B cell (primary cell): Measurements from ENCODE around the gene MDH2. TPM values are rescaled to one million over a fixed set of nuclear protein-coding genes. Genes with fewer than 3 reads are reported as not detected.
"Not testable (repeated sequence)": the region's sequence is repeated elsewhere in the genome, so short reads cannot be mapped to it uniquely, and the experiment has no call there.

ENCODE experiments used
- ATAC-seq: fragments of 200-7000 bp; cut with Tn5 transposase; one replicate; pipeline ENCODE4 v1.10.0; 2021; ENCODE audit warnings: low read depth, mild to moderate bottlenecking, moderate number of reproducible peaks, moderate library complexity
- CTCF ChIA-PET: fragments of 350-600 bp; sonication (Branson Sonifier 250); formaldehyde crosslinking; loops from one replicate; lab custom pipeline; 2021; ENCODE audit warnings: antibody characterized with exemption, inconsistent platforms; lab: Charles Lee
- POLR2A ChIA-PET: fragments of 350-600 bp; sonication (Branson Sonifier 250); formaldehyde crosslinking; loops from one replicate; lab custom pipeline; 2021; ENCODE audit warnings: antibody characterized with exemption; lab: Charles Lee
- DNase-seq: peaks from one replicate; pipeline ENCODE4 v3.0.0; 2013
- H2AFZ ChIP-seq: 2 replicates; pipeline ENCODE4 v1.6.1; 2012; ENCODE audit warnings: mild to moderate bottlenecking, low read depth, low read length; ENCODE audit not compliant: insufficient read depth, poor library complexity, severe bottlenecking
- H3K27ac ChIP-seq, 2 donors: 1 replicate in 1 of 2; 2 replicates in 1 of 2; pipeline ENCODE4 v1.5.1; 2012 to 2013; ENCODE audit warnings: low read length in 2 of 2, mild to moderate bottlenecking in 2 of 2, moderate library complexity in 1 of 2
- H3K27me3 ChIP-seq, 4 experiments: fragments of 200-600 bp in 1 of 4; sonication (generic) in 1 of 4; replicated peaks in 1 of 4; 1 replicate in 2 of 4; 2 replicates in 2 of 4; pipeline versions ENCODE4 v1.6.1 to v1.7.0; 2013 to 2016; ENCODE audit warnings: low read length in 3 of 4, mild to moderate bottlenecking in 2 of 4, mixed read lengths in 1 of 4, moderate library complexity in 1 of 4; ENCODE audit not compliant: insufficient read depth in 4 of 4, control insufficient read depth in 3 of 4; ENCODE audit errors: control extremely low read depth in 1 of 4
- H3K36me3 ChIP-seq, 2 experiments: replicated peaks in 1 of 2; 1 replicate in 1 of 2; 2 replicates in 1 of 2; pipeline versions ENCODE4 v1.6.1 to v1.7.1; 2013; ENCODE audit warnings: low read length in 1 of 2; ENCODE audit not compliant: insufficient read depth in 2 of 2, control insufficient read depth in 1 of 2; ENCODE audit errors: control extremely low read depth in 1 of 2, extremely low read depth in 1 of 2
- H3K4me1 ChIP-seq, 2 donors: fragments of 200-600 bp in 1 of 2; sonication (generic) in 1 of 2; 1 replicate in 1 of 2; 2 replicates in 1 of 2; pipeline versions ENCODE4 v1.5.1 to v1.6.1; 2013 to 2017; ENCODE audit warnings: low read length in 2 of 2; ENCODE audit not compliant: control insufficient read depth in 2 of 2, insufficient read depth in 2 of 2
- H3K4me2 ChIP-seq: replicated peaks from 2 replicates; pipeline ENCODE3; 2012; ENCODE audit warnings: mild to moderate bottlenecking, low read depth, low read length; ENCODE audit not compliant: poor library complexity, severe bottlenecking
- H3K4me3 ChIP-seq, 5 experiments: fragments of 200-600 bp in 1 of 5; sonication (generic) in 1 of 5; 1 replicate in 3 of 5; 2 replicates in 2 of 5; pipeline versions ENCODE4 v1.5.1 to v1.7.0; 2011 to 2016; ENCODE audit warnings: low read length in 4 of 5, mild to moderate bottlenecking in 4 of 5, low read depth in 2 of 5, control low read depth in 1 of 5, moderate library complexity in 1 of 5; ENCODE audit not compliant: insufficient read depth in 1 of 5; ENCODE audit errors: control extremely low read depth in 1 of 5, extremely low read depth in 1 of 5
- H3K79me2 ChIP-seq: fragments of 200-600 bp; sonication (generic); one replicate; pipeline ENCODE4 v1.6.0; 2016; ENCODE audit warnings: low read length; ENCODE audit not compliant: control insufficient read depth, insufficient read depth
- H3K9ac ChIP-seq: fragments of 200-600 bp; sonication (generic); 2 replicates; pipeline ENCODE4 v1.6.1; 2017; ENCODE audit warnings: mild to moderate bottlenecking, low read length, moderate library complexity
- H3K9me3 ChIP-seq, 3 donors: one replicate each; pipeline versions ENCODE4 v1.6.1 to v1.7.1; 2013; ENCODE audit warnings: low read length in 2 of 3; ENCODE audit not compliant: control insufficient read depth in 2 of 3, insufficient read depth in 1 of 3; ENCODE audit errors: control extremely low read depth in 1 of 3
- H4K20me1 ChIP-seq: 2 replicates; pipeline ENCODE4 v1.6.0; 2012; ENCODE audit warnings: mild to moderate bottlenecking, low read length; ENCODE audit not compliant: insufficient read depth, control insufficient read depth, poor library complexity, severe bottlenecking
- H3K27ac Mint-ChIP-seq: one replicate; pipeline ENCODE4 v1.8.0; 2021; ENCODE audit warnings: mixed read lengths
- H3K27me3 Mint-ChIP-seq: one replicate; pipeline ENCODE4 v1.8.0; 2021; ENCODE audit warnings: mixed read lengths
- H3K4me1 Mint-ChIP-seq: one replicate; pipeline ENCODE4 v1.8.0; 2021; ENCODE audit warnings: mixed read lengths
- H3K4me3 Mint-ChIP-seq: one replicate; pipeline ENCODE4 v1.8.0; 2021; ENCODE audit warnings: mixed read lengths
- H3K9me3 Mint-ChIP-seq: one replicate; pipeline ENCODE4 v1.8.0; 2022; ENCODE audit warnings: mixed read lengths; ENCODE audit not compliant: insufficient read depth
- EZH2 ChIP-seq: IDR thresholded peaks from 2 replicates; pipeline ENCODE4 v1.6.1; 2012; ENCODE audit warnings: borderline replicate concordance, low read depth, mild to moderate bottlenecking, moderate library complexity, low read length; ENCODE audit not compliant: insufficient read depth, poor library complexity, severe bottlenecking
- WGBS: methylation state at CpG from one replicate; pipeline ENCODE4 v1.1.5; 2013; ENCODE audit warnings: missing lambda C conversion rate; ENCODE audit not compliant: insufficient coverage; 5-methylcytosine and 5-hydroxymethylcytosine counted together
- intact Hi-C: fragments of 100-400 bp; cut with micrococcal nuclease; formaldehyde crosslinking; loops from one replicate; pipeline ENCODE4 v1.10.0; 2022
- polyA plus RNA-seq: library from polyadenylated mRNA; depleted of rRNA; stranded (reverse); fragments of >200 nt; gene quantifications from 2 replicates; pipeline ENCODE4 v1.2.3, GENCODE V29; 2012
- total RNA-seq, 2 donors: library from RNA; stranded (reverse); fragments of 120-200 nt in 1 of 2; gene quantifications; 1 replicate in 1 of 2; 2 replicates in 1 of 2; pipeline versions ENCODE4 v1.2.3 to v1.2.4, GENCODE V29; 2013 to 2022
- TF ChIP-seq, protein P1 (sequence below): fragments of 200-600 bp; IDR thresholded peaks from one replicate; pipeline ENCODE4 v1.8.0; 2022; ENCODE audit warnings: antibody characterized with exemption, mild to moderate bottlenecking

The MDH2 gene
- total and polyA plus RNA-seq, 2 donors (not counting 1 experiment from before 2014, with no cell fraction given) = 76.9 to 77.2 TPM

DNA sequence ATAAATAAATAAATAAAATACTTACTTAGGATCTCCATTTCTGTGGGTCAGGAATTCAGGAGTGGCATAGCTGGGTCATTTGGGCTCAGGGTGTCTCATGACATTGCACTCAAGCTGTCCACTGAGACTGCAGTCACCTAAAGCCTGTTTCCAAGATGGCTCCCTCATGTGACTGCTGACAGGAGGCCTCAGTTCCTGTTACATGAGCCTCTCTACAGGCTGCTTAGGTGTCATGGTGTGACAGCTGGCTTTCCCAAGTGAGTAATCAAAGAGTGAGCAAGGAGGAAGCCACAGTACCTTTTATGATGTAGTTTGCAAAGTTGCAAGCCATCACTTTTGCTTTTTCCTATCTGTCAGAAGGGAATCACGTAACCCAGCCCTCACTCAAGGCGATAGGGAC, 55.9 kb downstream of the MDH2 start:
- DNase-seq, H3K27me3 Mint-ChIP-seq, H3K9me3 ChIP-seq, H3K36me3 ChIP-seq, H4K20me1 ChIP-seq, H3K79me2 ChIP-seq, POLR2A ChIA-PET, H2AFZ ChIP-seq, ATAC-seq, H3K4me2 ChIP-seq, H3K27ac Mint-ChIP-seq, H3K9me3 Mint-ChIP-seq, intact Hi-C loops, H3K4me3 Mint-ChIP-seq, H3K27me3 ChIP-seq, H3K4me3 ChIP-seq, H3K27ac ChIP-seq, H3K4me1 ChIP-seq, H3K4me1 Mint-ChIP-seq, CTCF ChIA-PET, H3K9ac ChIP-seq: not testable (repeated sequence)
- no CpG with 5 or more reads among the region's 2 CpGs for WGBS

DNA sequence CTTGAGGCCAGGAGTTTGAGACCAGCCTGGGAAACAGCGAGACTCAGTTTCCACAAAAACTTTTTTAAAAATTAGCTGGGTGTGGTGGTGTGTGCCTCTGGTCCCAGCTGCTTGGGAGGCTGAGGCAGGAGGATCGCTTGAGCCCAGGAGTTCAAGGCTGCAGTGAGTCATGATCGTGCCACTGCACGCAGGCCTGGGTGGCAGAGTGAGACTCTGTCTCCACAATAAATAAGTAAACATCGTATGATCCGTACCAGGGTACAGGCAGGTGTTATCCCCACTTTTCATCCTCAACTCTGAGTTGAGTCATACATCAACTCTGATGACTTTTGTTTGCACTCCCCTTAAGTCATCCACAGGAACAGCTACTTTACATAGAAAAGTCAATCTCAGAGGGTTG, 58.2 kb downstream of the MDH2 start:
- H3K27ac Mint-ChIP-seq, H3K4me1 ChIP-seq, H3K4me2 ChIP-seq, POLR2A ChIA-PET, H3K9me3 ChIP-seq, H3K79me2 ChIP-seq, H3K4me3 ChIP-seq, H3K36me3 ChIP-seq, H3K27me3 Mint-ChIP-seq, H3K4me3 Mint-ChIP-seq, H3K27me3 ChIP-seq, DNase-seq, intact Hi-C loops, H3K9ac ChIP-seq, H3K27ac ChIP-seq, H3K9me3 Mint-ChIP-seq, CTCF ChIA-PET, H3K4me1 Mint-ChIP-seq, H2AFZ ChIP-seq, ATAC-seq, H4K20me1 ChIP-seq: not testable (repeated sequence)
- 93% methylated on average over 5 of the region's 6 CpGs for WGBS

- H3K4me3 Mint-ChIP-seq = no peak overlapping the region
- no peak for TF ChIP-seq EZH2
- TF ChIP-seq, protein P1, sequence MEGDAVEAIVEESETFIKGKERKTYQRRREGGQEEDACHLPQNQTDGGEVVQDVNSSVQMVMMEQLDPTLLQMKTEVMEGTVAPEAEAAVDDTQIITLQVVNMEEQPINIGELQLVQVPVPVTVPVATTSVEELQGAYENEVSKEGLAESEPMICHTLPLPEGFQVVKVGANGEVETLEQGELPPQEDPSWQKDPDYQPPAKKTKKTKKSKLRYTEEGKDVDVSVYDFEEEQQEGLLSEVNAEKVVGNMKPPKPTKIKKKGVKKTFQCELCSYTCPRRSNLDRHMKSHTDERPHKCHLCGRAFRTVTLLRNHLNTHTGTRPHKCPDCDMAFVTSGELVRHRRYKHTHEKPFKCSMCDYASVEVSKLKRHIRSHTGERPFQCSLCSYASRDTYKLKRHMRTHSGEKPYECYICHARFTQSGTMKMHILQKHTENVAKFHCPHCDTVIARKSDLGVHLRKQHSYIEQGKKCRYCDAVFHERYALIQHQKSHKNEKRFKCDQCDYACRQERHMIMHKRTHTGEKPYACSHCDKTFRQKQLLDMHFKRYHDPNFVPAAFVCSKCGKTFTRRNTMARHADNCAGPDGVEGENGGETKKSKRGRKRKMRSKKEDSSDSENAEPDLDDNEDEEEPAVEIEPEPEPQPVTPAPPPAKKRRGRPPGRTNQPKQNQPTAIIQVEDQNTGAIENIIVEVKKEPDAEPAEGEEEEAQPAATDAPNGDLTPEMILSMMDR = no peak
- DNase-seq (no peak), ATAC-seq (no peak)
- Histone ChIP-seq H3K27ac (no peak overlapping the region), H3K9ac (no peak overlapping the region), H3K4me2 (no peak overlapping the region), H3K27me3 (peaks cover 0 to 2% (median 0%) of the 10 kb centered on the region in 4 experiments), H3K9me3 (no peaks in the 10 kb centered on the region), H3K36me3 (no peaks in the 10 kb centered on the region), H3K4me3 (no peak overlapping the region), H4K20me1 (no peaks in the 10 kb centered on the region), H3K4me1 (no peaks in the 10 kb centered on the region), H3K79me2 (no peaks in the 10 kb centered on the region), H2AFZ (no peak overlapping the region)
- H3K9me3 Mint-ChIP-seq = no peaks in the 10 kb centered on the region
- ChIA-PET POLR2A (no interaction called here), CTCF (no interaction called here)
- H3K27me3 Mint-ChIP-seq = peaks cover 1% of the 10 kb centered on the region
- 100% methylated on average over 3 of the region's 5 CpGs for WGBS
- intact Hi-C loops = no loop called here
- no peaks in the 10 kb centered on the region for H3K4me1 Mint-ChIP-seq
- H3K27ac Mint-ChIP-seq = no peak overlapping the region
Measured at GRCh38 chr7:76106893-76107292, 59.0 kb downstream of the MDH2 start.
